ENCODE data around the gene BICD2. TPM values are rescaled to one million over a fixed set of nuclear protein-coding genes. Genes with fewer than 3 reads are reported as not detected.

The BICD2 gene
- total and polyA plus RNA-seq, 2 of the 8 experiments (the other 6 are each of a cell fraction or from before 2014, with no cell fraction given): 6.6 to 22.8 TPM

DNA sequence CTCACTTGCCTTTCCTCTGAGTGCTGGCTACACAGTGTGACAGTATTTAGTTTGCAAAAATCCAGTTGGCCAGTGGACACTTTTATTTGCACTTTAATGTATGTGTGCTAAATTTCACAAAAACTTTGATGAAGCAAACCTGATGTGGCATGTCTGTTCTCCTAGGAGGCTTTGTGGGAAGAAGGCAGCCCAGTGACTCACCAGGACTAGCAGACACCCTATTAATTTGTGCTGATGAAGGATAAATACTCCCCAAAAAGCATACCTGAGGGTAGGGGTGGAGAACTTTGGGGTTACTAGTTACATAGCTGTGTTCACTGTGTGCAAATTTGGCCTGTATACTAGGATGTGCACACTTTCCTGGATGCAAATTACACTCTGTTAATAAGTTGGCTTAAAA lies 55.4 kb downstream of the BICD2 start:
- Histone ChIP-seq H3K4me1 (replicated peaks in 1 of 4; ENCODE audit: control insufficient read depth in 3 of 4, insufficient read depth in 4 of 4, low read length in 3 of 4) (no peaks in the 10 kb centered on the region), H2BK15ac (ENCODE audit: low read length) (no peak overlapping the region), H3K36me3 (ENCODE audit: control insufficient read depth in 2 of 4, insufficient read depth in 4 of 4, low read length in 3 of 4) (peaks cover 2 to 9% (median 3%) of the 10 kb centered on the region in 4 experiments; a peak in 6 of 8 replicates), H3K4ac (replicated peaks; ENCODE audit: insufficient read length, low read depth, low read length) (no peak overlapping the region), H2AK5ac (ENCODE audit: low read depth, low read length) (no peak overlapping the region), H3K56ac (replicated peaks; ENCODE audit: insufficient read length, low read depth, low read length) (no peak overlapping the region), H3K23ac (ENCODE audit: insufficient read length) (no peak overlapping the region), H3K79me2 (ENCODE audit: control insufficient read depth in 1 of 2, insufficient read depth in 2 of 2, low read length in 2 of 2) (no peaks in the 10 kb centered on the region), H2BK5ac (ENCODE audit: low read depth, low read length) (no peak overlapping the region), H3K18ac (ENCODE audit: extremely low read depth, low read length) (no peak overlapping the region), H4K20me1 (replicated peaks in 1 of 2; ENCODE audit: control insufficient read depth in 1 of 2, insufficient read depth in 2 of 2, low read length in 2 of 2) (peaks cover 0 to 6% of the 10 kb centered on the region in 2 experiments), H4K91ac (replicated peaks; ENCODE audit: insufficient read length, low read length) (no peak overlapping the region), H3K4me2 (ENCODE audit: insufficient read depth in 1 of 2, low read depth in 2 of 2, low read length in 2 of 2) (no peak overlapping the region), H2BK12ac (ENCODE audit: low read depth, low read length) (no peak overlapping the region), H3K23me2 (ENCODE audit: low read depth, low read length) (no peaks in the 10 kb centered on the region), H4K8ac (ENCODE audit: extremely low read depth, insufficient read depth, low read length) (no peak overlapping the region), H3K9me3 (ENCODE audit: insufficient read depth in 2 of 2, low read depth in 1 of 2, low read length in 1 of 2) (no peaks in the 10 kb centered on the region), H4K5ac (ENCODE audit: insufficient read length, low read depth, low read length) (no peak overlapping the region), H2BK120ac (replicated peaks; ENCODE audit: low read depth, low read length) (no peak overlapping the region), H3K9ac (replicated peaks in 1 of 4; ENCODE audit: extremely low read depth in 1 of 4, low read depth in 3 of 4, low read length in 3 of 4) (no peak overlapping the region), H2BK20ac (ENCODE audit: low read length) (no peak overlapping the region), H3K79me1 (ENCODE audit: low read depth, low read length) (no peaks in the 10 kb centered on the region; the same call in 1 of the 2 replicates), H2AFZ (ENCODE audit: low read length) (no peak overlapping the region), H3K27ac (ENCODE audit: low read depth, low read length) (no peak overlapping the region), H3K4me3 (ENCODE audit: extremely low read depth in 1 of 4, insufficient read depth in 2 of 4, low read depth in 3 of 4, low read length in 4 of 4) (no peak overlapping the region), H3K27me3 (replicated peaks in 1 of 4; ENCODE audit: control insufficient read depth in 3 of 4, extremely low read depth in 1 of 4, insufficient read depth in 3 of 4, low read length in 3 of 4) (no peaks in the 10 kb centered on the region), H3K14ac (ENCODE audit: insufficient read length) (no peak overlapping the region)
- ChIA-PET CTCF (ENCODE audit: partially characterized antibody) (interaction anchor here (1.2 to 1.7 kb wide), 4 partner anchors 9 to 82 kb away, joined by 3 to 4 read pairs (median 4); no protein-coding TSS in a partner anchor), POLR2A (ENCODE audit: partially characterized antibody) (interaction anchor here (0.9 kb wide), 1 partner anchor 84 kb away, joined by 3 read pairs; no protein-coding TSS in a partner anchor)
- FAIRE-seq: no peak
- DNase-seq (ENCODE audit: low read depth in 1 of 2, low spot score in 2 of 2): no peak
- TF ChIP-seq, protein P1, sequence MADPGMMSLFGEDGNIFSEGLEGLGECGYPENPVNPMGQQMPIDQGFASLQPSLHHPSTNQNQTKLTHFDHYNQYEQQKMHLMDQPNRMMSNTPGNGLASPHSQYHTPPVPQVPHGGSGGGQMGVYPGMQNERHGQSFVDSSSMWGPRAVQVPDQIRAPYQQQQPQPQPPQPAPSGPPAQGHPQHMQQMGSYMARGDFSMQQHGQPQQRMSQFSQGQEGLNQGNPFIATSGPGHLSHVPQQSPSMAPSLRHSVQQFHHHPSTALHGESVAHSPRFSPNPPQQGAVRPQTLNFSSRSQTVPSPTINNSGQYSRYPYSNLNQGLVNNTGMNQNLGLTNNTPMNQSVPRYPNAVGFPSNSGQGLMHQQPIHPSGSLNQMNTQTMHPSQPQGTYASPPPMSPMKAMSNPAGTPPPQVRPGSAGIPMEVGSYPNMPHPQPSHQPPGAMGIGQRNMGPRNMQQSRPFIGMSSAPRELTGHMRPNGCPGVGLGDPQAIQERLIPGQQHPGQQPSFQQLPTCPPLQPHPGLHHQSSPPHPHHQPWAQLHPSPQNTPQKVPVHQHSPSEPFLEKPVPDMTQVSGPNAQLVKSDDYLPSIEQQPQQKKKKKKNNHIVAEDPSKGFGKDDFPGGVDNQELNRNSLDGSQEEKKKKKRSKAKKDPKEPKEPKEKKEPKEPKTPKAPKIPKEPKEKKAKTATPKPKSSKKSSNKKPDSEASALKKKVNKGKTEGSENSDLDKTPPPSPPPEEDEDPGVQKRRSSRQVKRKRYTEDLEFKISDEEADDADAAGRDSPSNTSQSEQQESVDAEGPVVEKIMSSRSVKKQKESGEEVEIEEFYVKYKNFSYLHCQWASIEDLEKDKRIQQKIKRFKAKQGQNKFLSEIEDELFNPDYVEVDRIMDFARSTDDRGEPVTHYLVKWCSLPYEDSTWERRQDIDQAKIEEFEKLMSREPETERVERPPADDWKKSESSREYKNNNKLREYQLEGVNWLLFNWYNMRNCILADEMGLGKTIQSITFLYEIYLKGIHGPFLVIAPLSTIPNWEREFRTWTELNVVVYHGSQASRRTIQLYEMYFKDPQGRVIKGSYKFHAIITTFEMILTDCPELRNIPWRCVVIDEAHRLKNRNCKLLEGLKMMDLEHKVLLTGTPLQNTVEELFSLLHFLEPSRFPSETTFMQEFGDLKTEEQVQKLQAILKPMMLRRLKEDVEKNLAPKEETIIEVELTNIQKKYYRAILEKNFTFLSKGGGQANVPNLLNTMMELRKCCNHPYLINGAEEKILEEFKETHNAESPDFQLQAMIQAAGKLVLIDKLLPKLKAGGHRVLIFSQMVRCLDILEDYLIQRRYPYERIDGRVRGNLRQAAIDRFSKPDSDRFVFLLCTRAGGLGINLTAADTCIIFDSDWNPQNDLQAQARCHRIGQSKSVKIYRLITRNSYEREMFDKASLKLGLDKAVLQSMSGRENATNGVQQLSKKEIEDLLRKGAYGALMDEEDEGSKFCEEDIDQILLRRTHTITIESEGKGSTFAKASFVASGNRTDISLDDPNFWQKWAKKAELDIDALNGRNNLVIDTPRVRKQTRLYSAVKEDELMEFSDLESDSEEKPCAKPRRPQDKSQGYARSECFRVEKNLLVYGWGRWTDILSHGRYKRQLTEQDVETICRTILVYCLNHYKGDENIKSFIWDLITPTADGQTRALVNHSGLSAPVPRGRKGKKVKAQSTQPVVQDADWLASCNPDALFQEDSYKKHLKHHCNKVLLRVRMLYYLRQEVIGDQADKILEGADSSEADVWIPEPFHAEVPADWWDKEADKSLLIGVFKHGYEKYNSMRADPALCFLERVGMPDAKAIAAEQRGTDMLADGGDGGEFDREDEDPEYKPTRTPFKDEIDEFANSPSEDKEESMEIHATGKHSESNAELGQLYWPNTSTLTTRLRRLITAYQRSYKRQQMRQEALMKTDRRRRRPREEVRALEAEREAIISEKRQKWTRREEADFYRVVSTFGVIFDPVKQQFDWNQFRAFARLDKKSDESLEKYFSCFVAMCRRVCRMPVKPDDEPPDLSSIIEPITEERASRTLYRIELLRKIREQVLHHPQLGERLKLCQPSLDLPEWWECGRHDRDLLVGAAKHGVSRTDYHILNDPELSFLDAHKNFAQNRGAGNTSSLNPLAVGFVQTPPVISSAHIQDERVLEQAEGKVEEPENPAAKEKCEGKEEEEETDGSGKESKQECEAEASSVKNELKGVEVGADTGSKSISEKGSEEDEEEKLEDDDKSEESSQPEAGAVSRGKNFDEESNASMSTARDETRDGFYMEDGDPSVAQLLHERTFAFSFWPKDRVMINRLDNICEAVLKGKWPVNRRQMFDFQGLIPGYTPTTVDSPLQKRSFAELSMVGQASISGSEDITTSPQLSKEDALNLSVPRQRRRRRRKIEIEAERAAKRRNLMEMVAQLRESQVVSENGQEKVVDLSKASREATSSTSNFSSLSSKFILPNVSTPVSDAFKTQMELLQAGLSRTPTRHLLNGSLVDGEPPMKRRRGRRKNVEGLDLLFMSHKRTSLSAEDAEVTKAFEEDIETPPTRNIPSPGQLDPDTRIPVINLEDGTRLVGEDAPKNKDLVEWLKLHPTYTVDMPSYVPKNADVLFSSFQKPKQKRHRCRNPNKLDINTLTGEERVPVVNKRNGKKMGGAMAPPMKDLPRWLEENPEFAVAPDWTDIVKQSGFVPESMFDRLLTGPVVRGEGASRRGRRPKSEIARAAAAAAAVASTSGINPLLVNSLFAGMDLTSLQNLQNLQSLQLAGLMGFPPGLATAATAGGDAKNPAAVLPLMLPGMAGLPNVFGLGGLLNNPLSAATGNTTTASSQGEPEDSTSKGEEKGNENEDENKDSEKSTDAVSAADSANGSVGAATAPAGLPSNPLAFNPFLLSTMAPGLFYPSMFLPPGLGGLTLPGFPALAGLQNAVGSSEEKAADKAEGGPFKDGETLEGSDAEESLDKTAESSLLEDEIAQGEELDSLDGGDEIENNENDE (IDR thresholded peaks at IDR 0.05; ENCODE audit: insufficient replicate concordance, low read length): no peak

Measured in H1 (cell line).